Activated CD8-positive, alpha-beta memory T cell treated with anti-CD3 and anti-CD28 coated beads, Interleukin-2, amount 50 U/mL, for 24 hours (primary cell): ENCODE measurements around the gene CPT1B.
"Not testable (repeated sequence)": the region's sequence is repeated elsewhere in the genome, so short reads cannot be mapped to it uniquely, and the experiment has no call there.

ENCODE experiments used
- DNase-seq: peaks from one replicate; pipeline ENCODE4 v3.0.0-alpha.2; 2020; ENCODE audit errors: extremely low read depth

CPT1B gene

DNA sequence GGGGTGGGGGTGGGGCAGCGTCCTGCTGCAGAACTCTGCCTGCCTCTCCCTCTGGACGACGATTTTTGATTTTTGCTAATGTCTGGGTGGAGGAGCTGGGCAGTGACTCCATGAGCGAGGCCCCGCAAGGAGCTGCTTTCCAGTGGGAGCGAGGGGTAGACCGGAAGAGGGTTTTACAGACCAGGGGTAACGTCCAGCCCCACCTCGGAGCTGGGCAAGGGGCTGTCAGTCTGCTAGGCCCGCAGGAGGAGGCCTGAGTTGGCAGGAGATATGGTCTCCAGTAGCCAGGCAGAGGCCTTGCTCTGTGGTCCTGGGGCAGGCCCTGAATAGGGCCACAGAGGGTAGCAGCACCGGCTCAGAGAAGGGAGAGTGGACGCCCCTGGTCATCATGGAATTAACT, 31.4 kb upstream of the CPT1B start:
- DNase-seq: no peak

DNA sequence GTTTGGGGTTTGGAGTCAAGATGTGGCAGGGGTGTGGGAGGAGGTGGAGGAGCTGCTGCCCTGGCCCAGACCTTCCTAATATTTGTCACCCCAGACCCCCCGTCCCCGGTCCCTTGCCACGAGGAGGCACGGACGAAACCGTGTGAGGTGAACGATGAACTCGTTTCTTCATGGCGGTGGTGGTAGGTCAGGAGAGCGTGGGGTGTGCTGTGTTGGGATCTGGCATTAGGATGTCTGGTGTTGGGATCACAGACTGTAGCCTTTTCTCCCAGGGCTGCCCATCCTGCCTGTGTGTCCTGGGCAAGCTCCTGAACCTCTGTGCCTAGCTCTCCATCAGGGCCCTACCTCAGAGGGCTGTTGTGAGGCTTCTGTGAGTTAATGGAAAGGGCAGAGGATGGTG, 30.8 kb upstream of the CPT1B start:
- no peak for DNase-seq

DNA sequence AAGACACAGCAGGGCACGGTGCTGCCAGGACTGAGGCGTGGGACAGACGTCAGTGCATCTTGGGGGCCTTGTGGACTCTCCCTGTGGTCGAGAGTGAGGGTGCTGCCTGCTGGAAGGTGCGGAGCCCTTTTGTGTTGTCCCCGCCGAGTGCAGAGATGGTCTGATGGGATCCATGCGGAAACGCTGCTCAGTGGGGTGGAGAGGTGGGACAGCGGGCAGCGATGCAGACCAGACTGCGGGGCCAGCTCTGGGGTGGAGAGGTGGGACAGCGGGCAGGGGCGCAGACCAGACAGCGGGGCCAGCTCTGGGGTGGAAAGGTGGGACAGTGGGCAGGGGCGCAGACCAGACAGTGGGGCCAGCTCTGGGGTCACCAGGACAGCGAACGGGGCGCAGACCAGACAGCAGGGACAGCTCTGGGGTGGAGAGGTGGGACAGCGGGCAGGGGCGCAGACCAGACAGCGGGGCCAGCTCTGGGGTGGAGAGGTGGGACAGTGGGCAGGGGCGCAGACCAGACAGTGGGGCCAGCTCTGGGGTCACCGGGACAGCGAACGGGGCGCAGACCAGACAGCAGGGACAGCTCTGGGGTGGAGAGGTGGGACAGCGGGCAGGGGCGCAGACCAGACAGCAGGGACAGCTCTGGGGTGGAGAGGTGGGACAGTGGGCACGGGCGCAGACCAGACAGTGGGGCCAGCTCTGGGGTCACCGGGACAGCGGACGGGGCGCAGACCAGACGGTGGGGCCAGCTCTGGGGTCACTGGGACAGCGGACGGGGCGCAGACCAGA, 30.0 kb upstream of the CPT1B start:
- not testable (repeated sequence) for DNase-seq

DNA sequence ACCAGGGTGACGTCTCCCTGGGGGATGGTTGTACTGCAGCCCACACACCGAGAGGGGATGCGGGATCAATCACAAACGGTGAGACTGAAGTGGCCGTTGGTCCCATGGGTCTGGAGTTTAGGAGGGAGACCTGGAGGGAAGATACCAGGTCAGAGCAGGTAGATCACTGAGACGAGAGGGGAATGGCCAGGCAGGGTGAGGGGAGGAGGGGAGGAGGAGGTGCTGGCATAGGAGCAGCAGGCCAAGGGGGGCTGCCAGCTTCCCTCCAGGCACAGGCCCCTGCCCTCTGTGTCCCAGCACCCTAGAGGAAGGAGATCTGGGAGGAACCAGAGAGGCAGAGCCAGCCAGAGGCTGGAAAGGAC, 29.4 kb upstream of the CPT1B start:
- no peak for DNase-seq

DNA sequence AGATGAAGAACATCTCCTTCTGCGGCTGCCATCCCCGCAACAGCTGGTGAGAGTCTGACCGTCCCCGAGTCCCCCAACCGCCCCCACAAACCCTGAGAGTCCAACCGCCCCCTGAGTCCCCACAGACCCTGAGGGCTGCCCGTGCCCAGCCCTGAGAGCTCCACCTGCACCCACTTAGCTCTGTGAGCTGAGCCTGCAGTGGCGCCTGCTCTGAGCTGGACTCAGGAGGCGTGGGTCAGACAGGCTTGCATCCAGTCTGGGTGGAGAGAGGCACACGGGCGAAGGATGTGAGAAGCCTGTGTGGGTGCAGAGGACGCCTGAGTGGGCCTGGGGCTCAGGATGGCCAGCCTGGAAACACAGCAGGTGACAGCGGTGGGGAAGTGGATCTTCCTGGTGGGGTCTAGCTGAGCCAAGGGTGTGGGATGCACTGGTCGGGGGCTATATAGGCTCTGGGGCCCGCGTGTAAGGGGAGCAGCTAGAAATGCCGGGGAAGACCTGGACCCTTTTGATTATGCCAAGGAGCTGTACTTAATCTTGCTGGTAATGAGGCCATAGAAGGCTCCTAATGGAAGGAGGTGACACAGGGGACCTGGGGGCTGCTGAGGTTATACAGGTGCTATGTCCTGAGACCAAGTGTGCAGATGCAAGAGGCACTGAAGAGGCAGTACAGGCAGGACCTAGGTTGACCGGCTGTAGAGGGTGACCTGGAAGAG, 28.9 kb upstream of the CPT1B start:
- DNase-seq: no peak

DNA sequence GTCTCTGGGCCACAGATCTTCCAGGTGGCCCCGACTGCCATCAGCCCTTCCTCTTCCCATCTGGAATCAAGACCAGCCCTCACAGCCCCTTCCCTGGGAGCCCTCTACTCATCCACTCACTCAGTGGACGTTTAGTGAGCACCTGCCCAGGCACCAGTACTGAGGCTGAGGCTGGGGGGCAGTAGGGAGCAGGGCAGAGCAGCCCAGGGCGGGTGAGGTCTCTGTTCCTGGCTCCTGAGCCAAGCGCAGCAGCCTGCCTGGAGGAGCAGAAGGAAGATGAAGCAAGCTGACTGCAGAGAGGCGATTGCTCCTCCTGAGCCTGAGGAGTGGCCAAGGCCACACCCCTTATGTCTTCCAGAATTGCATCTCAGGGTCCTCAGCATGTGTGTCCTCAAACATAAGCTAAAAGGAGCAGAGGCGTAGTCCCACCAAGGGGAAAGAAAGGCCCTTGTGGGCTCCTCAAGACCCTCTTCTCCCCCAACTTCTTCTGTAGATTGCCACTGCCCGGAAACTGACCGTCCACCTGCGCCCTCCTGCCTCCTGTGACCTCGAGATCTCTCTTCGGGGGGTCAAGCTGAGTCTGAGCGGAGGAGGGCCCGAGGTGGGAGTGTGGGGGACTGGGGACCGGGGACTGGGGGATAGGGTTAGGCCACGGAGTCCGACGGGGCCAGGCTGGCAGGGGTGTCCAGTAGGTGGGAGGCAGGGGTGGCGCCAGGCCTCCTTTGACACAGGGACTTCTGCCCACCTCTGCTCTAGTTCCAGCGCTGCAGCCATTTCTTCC, 28.1 kb upstream of the CPT1B start:
- no peak for DNase-seq

DNA sequence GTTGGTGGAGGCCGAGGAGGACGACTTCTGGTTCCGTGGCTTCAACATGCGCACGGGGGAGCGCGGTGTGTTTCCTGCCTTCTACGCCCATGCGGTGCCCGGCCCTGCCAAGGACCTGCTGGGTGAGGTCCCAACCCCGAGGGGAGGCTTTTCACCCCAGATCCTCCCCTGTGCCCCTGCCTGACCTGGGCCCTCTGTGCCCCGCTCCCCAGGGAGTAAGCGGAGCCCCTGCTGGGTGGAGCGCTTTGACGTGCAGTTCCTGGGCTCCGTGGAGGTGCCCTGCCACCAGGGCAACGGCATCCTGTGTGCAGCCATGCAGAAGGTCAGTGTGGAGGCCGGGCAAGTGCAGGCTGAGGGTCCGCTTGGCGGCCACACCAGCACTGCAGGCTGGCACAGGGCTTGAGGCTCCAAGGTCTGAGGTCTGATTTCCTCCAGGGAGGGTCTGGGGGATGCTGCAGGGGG, 27.4 kb upstream of the CPT1B start:
- no peak for DNase-seq

DNA sequence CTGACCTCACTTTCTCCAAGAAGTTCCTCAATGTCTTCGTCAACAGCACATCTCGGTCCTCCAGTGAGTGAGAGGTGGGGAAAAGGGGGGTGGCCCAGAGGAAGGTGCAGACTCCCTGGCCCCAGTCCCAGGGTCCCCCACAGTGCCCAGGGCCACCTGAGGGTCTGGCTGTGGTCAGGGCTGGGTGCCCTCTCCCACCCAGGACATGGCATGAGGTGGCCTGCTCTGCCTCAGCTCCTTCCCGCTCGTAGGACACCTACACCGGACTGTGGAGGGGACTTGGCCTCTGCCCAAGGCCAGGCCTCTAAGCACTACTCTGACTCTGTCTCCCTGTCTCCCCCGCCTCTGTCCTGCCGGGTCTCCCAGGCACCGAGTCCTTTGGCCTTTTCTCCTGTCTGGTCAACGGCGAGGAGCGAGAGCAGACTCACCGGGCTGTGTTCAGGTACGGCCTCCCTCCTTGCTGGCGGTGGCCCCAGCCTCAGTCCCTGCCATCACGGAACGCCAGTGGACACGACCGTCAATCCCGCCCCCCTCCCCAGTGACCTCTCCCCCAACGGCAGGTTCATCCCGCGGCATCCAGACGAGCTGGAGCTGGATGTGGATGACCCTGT, 26.9 kb upstream of the CPT1B start:
- DNase-seq: no peak

DNA sequence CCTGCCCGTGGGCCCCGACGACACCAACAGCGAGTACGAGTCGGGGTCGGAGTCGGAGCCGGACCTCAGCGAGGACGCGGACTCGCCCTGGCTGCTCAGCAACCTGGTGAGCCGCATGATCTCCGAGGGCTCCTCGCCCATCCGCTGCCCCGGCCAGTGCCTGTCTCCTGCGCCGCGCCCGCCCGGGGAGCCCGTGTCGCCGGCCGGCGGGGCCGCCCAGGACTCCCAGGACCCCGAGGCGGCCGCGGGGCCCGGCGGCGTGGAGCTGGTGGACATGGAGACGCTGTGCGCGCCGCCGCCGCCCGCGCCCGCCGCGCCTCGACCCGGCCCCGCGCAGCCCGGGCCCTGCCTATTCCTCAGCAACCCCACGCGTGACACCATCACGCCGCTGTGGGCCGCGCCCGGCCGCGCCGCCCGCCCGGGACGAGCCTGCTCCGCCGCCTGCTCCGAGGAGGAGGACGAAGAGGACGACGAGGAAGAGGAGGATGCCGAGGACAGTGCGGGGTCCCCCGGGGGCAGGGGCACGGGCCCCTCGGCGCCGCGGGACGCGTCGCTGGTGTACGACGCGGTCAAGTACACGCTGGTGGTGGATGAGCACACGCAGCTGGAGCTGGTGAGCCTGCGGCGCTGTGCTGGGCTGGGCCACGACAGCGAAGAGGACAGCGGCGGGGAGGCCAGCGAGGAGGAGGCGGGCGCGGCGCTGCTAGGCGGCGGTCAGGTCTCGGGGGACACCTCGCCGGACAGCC, 26.2 kb upstream of the CPT1B start:
- DNase-seq: no peak

DNA sequence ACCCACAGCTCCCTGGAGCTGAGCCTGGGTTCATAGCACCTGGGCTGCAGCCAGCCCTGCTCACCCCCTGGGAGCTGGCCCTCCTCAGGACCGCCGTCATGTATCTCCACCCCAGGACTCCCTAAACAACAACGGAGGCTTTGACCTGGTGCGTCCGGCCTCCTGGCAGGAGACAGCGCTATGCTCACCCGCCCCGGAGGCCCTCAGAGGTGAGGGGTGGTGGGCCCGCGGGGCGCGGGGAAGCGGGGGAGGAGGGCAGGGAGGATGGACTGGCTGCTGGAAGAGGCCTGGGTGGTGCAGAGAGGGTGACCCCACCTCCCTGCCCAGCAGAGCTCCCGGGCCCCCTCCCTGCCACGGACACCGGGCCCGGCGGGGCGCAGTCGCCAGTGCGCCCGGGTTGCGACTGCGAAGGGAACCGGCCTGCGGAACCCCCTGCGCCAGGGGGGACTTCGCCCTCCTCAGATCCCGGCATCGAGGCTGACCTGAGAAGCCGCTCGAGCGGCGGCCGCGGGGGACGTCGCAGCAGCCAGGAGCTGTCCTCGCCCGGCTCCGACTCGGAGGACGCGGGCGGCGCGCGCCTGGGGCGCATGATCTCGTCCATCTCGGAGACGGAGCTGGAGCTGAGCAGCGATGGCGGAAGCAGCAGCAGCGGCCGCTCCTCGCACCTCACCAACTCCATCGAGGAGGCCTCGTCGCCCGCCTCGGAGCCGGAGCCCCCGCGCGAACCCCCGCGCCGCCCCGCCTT, 25.5 kb upstream of the CPT1B start:
- no peak for DNase-seq

DNA sequence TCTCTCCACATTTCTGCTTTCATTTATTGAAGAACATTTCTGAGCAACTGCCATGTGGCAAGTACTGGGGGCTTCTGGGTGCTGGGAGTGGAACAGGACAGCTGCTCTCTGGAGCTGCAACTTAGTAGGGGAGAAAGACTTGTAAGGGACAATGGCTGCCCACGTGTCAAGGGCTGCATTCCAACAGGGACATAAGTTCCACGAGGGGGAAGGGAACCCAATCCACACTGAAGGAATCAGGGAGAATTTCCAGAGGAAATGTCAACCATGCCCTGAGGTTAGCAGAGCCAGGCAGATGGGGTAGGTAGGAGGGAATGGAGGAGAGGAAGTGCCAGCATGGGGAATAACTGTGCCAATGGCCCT, 24.1 kb upstream of the CPT1B start:
- DNase-seq: no peak

DNA sequence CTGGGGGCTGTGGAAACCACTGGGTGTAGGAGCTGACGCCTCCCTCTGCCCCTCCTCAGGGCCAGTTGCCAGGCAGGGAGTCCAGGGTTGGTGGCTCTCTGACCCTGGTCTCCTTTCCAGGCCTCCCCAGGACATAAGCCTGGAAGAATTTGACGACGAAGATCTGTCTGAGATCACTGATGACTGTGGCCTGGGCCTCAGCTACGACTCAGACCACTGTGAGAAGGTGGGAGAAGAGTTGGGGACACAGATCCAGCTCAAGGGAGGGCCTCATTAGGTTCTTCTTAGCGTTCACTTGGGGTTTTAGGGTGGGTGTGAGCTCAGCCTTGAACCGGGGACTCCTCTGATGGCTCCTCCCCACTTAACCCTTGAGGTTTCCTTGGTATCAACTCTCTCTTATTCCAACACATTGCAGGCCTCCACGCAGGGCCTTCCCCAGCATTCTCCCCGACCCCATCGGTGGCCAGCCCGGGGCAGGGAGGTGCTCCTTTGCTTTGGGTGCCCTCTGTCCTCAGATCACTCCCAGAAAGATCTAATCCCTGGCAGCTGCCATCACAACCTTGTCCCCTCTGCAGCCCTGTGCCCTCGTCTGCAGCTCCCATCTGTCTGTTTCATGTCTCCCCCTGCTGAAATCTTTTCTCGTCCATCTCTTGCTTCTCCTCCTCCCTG, 23.6 kb upstream of the CPT1B start:
- no peak for DNase-seq

DNA sequence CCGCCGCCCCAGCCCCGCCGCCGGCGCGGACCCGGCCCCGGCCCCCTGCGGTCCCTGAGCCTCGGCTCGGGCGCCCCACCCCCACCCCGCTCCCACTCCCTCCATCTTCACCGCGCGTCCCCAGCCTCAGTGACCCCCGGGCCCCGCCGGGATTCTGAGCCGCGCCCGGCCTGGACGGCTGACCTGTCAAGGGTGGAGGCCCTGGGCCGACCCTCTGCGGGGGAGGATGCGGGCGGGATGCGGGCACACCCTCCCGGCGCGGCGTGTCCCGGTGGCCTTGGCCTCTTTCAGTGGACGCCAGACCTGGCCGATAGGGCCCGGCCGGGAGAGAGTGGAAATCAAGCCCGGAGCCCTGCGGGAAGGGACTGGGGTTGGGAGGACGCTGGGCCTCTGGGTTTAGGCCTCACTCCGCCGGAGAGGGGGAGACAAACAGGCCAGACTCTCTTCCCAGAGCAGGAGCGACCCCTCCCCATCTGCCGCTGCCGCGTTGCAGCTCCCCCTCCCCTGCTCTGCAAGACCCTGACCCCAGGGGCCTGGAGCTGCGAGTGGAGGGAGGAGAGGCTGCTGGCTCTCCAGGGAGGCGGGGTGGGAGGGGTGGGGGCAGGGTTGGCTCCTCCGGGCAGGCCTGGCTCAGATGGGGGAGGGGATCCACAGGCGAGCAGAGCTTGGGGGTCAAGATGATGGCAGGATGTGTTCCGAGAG, 22.9 kb upstream of the CPT1B start:
- no peak for DNase-seq

DNA sequence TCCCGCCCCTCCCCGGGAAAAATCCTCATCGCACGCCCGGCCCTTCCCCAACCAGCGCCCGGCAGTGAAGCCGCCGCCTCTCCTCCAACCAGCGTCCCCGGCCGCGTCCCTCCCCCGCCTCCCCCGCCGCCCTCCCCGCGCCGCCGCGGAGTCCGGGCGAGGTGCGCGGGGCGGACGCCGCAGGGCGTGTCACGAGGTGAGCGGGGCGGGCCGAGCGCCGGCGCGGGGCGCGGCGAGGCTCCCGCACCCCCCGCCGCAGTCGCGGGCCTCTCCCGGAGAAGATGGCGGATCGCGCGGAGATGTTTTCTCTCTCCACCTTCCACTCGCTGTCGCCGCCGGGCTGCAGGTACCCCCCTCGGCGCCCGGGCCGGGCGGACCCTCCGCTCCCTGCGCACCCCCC, 22.3 kb upstream of the CPT1B start, which contains the start of gene MAPK8IP2:
TSS of gene MAPK8IP2 (plus strand) at position 256 of the 400 bp plus-strand sequence. CDS start at position 282, 26 bp downstream.
- DNase-seq: no peak

DNA sequence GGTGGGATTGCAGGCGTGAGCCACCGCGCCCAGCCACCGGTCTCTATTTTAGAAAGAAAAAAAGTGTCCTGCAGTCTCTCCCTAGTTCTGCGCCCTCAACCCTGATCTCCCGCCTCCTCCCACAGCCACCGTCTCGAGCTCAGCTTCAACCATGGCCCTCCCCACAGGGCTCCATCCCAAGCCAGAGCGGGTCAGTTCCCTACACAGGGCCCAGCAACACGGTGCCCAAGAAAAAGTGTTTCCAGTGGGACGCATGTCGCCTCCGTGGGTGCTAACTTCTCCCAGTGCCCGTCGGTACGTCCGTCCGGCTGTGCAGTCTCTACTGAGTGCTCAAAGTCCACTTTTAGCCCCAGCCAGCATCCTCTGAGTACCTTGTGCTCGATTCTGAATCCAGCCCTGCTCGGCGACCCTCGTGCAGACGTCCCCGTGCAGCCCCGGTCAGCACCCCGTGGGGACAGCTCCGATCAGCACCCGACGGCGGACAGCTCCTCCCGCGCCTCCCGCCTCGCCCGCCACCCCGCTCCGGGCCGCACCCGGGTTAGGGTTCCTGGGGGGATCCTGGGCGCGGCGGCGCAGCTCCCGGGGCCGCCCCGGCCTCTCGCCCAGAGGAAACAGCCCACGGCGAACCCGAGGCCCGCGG, 21.7 kb upstream of the CPT1B start:
- DNase-seq: no peak

DNA sequence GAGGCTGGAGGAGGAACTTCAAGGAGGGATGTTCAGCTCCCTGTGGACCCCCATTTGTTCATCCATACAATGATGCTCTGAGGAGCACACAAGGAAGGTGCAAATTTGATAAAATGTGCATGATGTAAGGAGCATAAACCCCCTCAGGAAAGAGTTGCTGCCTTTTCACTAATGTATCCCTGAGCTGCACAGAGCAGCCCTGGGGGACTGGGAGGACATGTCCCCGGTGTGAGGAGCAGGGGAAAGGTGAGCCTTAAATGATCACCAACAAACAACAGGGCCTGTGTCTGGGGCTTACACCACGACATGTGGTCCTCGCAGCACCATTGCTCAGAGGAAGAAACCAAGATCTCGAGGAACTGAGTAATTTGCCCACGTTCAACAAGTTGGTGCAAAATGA, 18.9 kb upstream of the CPT1B start:
- DNase-seq: no peak

DNA sequence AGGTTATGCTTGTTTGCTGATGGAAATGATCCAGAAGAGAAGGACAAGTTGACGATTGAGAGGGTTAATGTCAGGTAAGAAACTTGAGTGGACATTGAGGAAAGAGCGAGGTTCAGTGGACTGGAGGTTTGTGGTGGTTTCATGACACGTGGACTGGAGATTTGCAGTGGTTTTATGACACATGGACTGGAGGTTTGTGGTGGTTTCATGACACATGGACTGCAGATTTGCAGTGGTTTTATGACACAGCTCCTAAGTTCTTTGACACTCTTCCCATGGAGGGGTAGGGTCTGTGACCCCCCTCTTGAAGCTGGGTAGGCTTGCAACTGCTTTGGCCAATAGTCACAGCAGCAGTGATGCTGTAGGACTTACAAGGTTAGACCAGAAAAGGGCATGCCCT, 17.0 kb upstream of the CPT1B start:
- DNase-seq: no peak

DNA sequence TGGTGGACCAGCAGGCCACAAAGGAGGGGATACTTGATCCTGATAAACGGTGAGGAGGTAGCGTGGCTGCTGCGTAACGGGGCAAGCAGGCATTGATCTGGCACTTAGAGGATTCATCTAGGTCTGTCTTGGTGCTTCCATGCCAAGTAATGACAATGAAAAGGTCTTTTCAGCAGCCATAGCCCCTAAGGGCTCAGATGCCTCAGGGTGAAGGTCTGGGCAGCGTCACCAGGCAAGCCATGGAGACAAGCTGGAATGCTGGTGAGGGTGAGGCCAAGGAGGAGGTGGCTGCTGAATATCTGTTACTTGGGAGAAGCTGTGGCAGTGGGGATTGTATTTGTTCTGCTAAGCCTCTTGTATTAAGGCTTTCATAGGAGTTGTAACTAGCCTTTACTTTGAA, 9.2 kb upstream of the CPT1B start:
- DNase-seq: no peak

DNA sequence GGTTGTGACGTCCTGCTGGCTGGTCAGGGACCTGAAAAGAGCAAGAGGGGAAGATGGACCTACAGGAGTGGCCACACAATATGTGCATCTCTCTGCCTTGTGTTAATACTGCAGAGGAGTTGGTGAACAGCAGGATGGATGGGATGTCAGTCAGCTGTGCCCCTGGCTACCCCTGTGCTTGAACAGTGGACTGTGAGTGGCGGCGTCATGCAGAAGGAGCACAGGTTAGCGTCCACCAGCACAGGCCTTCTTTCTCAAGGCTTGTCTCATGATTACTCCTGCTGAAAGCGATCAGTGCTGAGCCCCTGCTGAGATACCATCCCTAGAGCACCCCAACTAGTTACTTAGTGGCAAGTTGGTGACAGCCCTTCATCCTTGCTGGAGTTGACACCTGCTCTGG, 8.2 kb upstream of the CPT1B start:
- no peak for DNase-seq
